GM12892 (cell line): Measurements from ENCODE around the gene ATG13.

Experiments used
- POLR2A ChIP-seq: IDR thresholded peaks from 2 replicates; pipeline ENCODE4 v1.6.1; 2011; ENCODE audit warnings: low read depth, low read length, control low read depth
- POLR2AphosphoS5 ChIP-seq: IDR thresholded peaks from 2 replicates; pipeline ENCODE4 v1.6.1; 2011; ENCODE audit warnings: low read depth, low read length, control low read depth
- TAF1 ChIP-seq: IDR thresholded peaks from 2 replicates; pipeline ENCODE4 v1.6.1; 2011; ENCODE audit warnings: low read depth, mild to moderate bottlenecking, control low read depth, low read length, borderline replicate concordance

DNA sequence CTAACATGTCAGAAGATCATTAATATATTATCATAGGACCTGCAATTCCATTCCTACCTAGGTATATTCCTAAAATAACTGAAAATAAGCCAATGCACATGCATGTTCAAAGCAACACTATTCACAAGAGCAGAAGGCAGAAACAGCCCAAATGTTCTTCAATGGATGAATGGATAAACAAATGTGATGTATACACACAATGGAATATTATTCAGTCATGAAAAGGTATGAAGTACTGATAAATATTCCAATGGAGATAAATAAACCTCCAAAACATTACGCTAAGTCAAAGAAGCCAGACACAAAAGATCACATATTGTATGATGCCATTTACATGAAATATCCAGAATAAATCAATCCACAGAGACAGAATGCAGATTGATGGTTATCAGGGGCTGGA lies 40.3 kb upstream of the ATG13 start:
- TF ChIP-seq POLR2A, result no peak
- TF ChIP-seq POLR2AphosphoS5, result no peak
- TF ChIP-seq TAF1, result no peak
